Measurements from ENCODE around the gene TMEM191C. TPM values are rescaled to one million over a fixed set of nuclear protein-coding genes. Genes with fewer than 3 reads are reported as not detected.
"Not testable (repeated sequence)": the region's sequence is repeated elsewhere in the genome, so short reads cannot be mapped to it uniquely, and the experiment has no call there.

The TMEM191C gene
- 2.4 TPM for total RNA-seq

GRCh38 chr22:21467337-21468193 is at the start of gene TMEM191C:
TMEM191C (plus strand) TSS chr22:21467387; CDS start chr22:21467460, 73 bp downstream.
- not testable (repeated sequence) for DNase-seq (ENCODE audit: low spot score in 2 of 2); FAIRE-seq

- not testable (repeated sequence) for DNase-seq (ENCODE audit: low spot score in 2 of 2); FAIRE-seq
Observed at GRCh38 chr22:21417853-21418252, 49.3 kb upstream of the TMEM191C start.

- not testable (repeated sequence) for FAIRE-seq; DNase-seq (ENCODE audit: low spot score in 2 of 2)
Observed at GRCh38 chr22:21418974-21419638, 48.1 kb upstream of the TMEM191C start.

GRCh38 chr22:21420180-21420763 is 46.9 kb upstream of the TMEM191C start:
- not testable (repeated sequence) for DNase-seq (ENCODE audit: low spot score in 2 of 2); FAIRE-seq

- DNase-seq (ENCODE audit: low spot score in 2 of 2); FAIRE-seq: not testable (repeated sequence)
Observed at GRCh38 chr22:21424084-21424709, 43.0 kb upstream of the TMEM191C start.

GRCh38 chr22:21434378-21435233 is 32.6 kb upstream of the TMEM191C start:
- not testable (repeated sequence) for DNase-seq (ENCODE audit: low spot score in 2 of 2); FAIRE-seq

- DNase-seq (ENCODE audit: low spot score in 2 of 2); FAIRE-seq: not testable (repeated sequence)
Observed at GRCh38 chr22:21435998-21436810, 31.0 kb upstream of the TMEM191C start.

GRCh38 chr22:21438013-21438412 is 29.2 kb upstream of the TMEM191C start:
- not testable (repeated sequence) for FAIRE-seq; DNase-seq (ENCODE audit: low spot score in 2 of 2)

- DNase-seq (ENCODE audit: low spot score in 2 of 2); FAIRE-seq: not testable (repeated sequence)
Observed at GRCh38 chr22:21440018-21440636, 27.1 kb upstream of the TMEM191C start.

GRCh38 chr22:21440676-21441075 is 26.5 kb upstream of the TMEM191C start:
- not testable (repeated sequence) for FAIRE-seq; DNase-seq (ENCODE audit: low spot score in 2 of 2)

- not testable (repeated sequence) for FAIRE-seq; DNase-seq (ENCODE audit: low spot score in 2 of 2)
Observed at GRCh38 chr22:21441170-21441569, 26.0 kb upstream of the TMEM191C start.

GRCh38 chr22:21442123-21442522 is 25.1 kb upstream of the TMEM191C start:
- not testable (repeated sequence) for DNase-seq (ENCODE audit: low spot score in 2 of 2); FAIRE-seq

GRCh38 chr22:21442646-21443045 is 24.5 kb upstream of the TMEM191C start:
- FAIRE-seq; DNase-seq (ENCODE audit: low spot score in 2 of 2): not testable (repeated sequence)

GRCh38 chr22:21443057-21443734 is 24.0 kb upstream of the TMEM191C start:
- no peak for FAIRE-seq
- no peak for DNase-seq (ENCODE audit: low spot score in 2 of 2)

- DNase-seq (ENCODE audit: low spot score in 2 of 2) (no peak), FAIRE-seq (no peak)
Observed at GRCh38 chr22:21443735-21444421, 23.3 kb upstream of the TMEM191C start.

GRCh38 chr22:21444701-21445436 is 22.3 kb upstream of the TMEM191C start:
- no peak for FAIRE-seq
- no peak for DNase-seq (ENCODE audit: low spot score in 2 of 2)
